Measurements from ENCODE around the gene SPDL1. TPM values are rescaled to one million over a fixed set of nuclear protein-coding genes. Genes with fewer than 3 reads are reported as not detected.

Gene SPDL1
- total and polyA plus RNA-seq, 2 donors from 2014 or later, result 3.2 to 6.8 TPM

Other genes starting within 250 kb of the SPDL1 start
- gene DOCK2, start 53.5 kb downstream of the SPDL1 start, total RNA-seq, result 42.0 TPM
- 1.0 TPM for gene DOCK2, start 53.5 kb downstream of the SPDL1 start, polyA plus RNA-seq (ENCODE audit: insufficient read depth, low read depth, low replicate concordance)